HepG2 (cell line): ENCODE data around the gene CDK2AP2. TPM values are rescaled to one million over a fixed set of nuclear protein-coding genes. Genes with fewer than 3 reads are reported as not detected.

Experiments
- BRCA1 ChIP-seq: sonication (generic); formaldehyde crosslinking; IDR thresholded peaks from 2 replicates; pipeline ENCODE4 v1.4.0; 2020; ENCODE audit warnings: missing genetic modification reagents
- EED ChIP-seq: sonication (generic); formaldehyde crosslinking; IDR thresholded peaks from 2 replicates; pipeline ENCODE4 v1.5.0; 2020; ENCODE audit warnings: mild to moderate bottlenecking, missing genetic modification reagents
- FOXA1 ChIP-seq, 2 experiments: fragments of 450-650 bp in 1 of 2; sonication (generic) in 1 of 2; formaldehyde crosslinking in 1 of 2; IDR thresholded peaks; 2 replicates each; pipeline versions ENCODE4 v1.4.0 to v1.6.1; 2016 to 2020; ENCODE audit warnings: missing genetic modification reagents in 1 of 2
- HMGA1 ChIP-seq: sonication (generic); formaldehyde crosslinking; conservative IDR thresholded peaks from 2 replicates; pipeline ENCODE4 v1.4.0; 2020; ENCODE audit warnings: missing genetic modification reagents
- KLF6 ChIP-seq: IDR thresholded peaks from 2 replicates; pipeline ENCODE4 v1.8.0; 2016; ENCODE audit warnings: missing biosample characterization, missing genetic modification reagents
- RBM39 ChIP-seq: fragments of 200-400 bp; formaldehyde crosslinking; IDR thresholded peaks from one replicate; pipeline ENCODE4 v1.6.1; 2018; ENCODE audit warnings: antibody characterized with exemption, mild to moderate bottlenecking, low read depth, low read length; ENCODE audit not compliant: poor library complexity, severe bottlenecking
- SPEN ChIP-seq: sonication (generic); formaldehyde crosslinking; IDR thresholded peaks from 2 replicates; pipeline ENCODE4 v1.5.1; 2020; ENCODE audit warnings: low read depth, mild to moderate bottlenecking, missing genetic modification reagents
- SRY ChIP-seq: sonication (generic); formaldehyde crosslinking; IDR thresholded peaks from 2 replicates; pipeline ENCODE4 v1.8.0; 2022; ENCODE audit warnings: mild to moderate bottlenecking, missing genetic modification reagents
- ZFX ChIP-seq: sonication (generic); formaldehyde crosslinking; IDR thresholded peaks from 2 replicates; pipeline ENCODE4 v1.4.0; 2020; ENCODE audit warnings: mild to moderate bottlenecking, low read depth, missing genetic modification reagents, moderate library complexity
- ZNF205 ChIP-seq: IDR thresholded peaks from 2 replicates; pipeline ENCODE4 v1.6.1; 2018; ENCODE audit warnings: missing biosample characterization, missing genetic modification reagents
- ZNF451 ChIP-seq: sonication (generic); formaldehyde crosslinking; IDR thresholded peaks from 2 replicates; pipeline ENCODE4 v1.5.0; 2020; ENCODE audit warnings: mild to moderate bottlenecking, missing genetic modification reagents
- ZNF598 ChIP-seq: sonication (generic); formaldehyde crosslinking; IDR thresholded peaks from 2 replicates; pipeline ENCODE4 v1.5.1; 2020; ENCODE audit warnings: mild to moderate bottlenecking, missing genetic modification reagents, borderline replicate concordance
- ZNF660 ChIP-seq: sonication (generic); formaldehyde crosslinking; IDR thresholded peaks from 2 replicates; pipeline ENCODE4 v1.5.1; 2020; ENCODE audit warnings: mild to moderate bottlenecking, low read depth, missing genetic modification reagents, borderline replicate concordance
- ZNF720 ChIP-seq: sonication (generic); formaldehyde crosslinking; IDR thresholded peaks from 2 replicates; pipeline ENCODE4 v1.4.0; 2020; ENCODE audit warnings: missing genetic modification reagents
- ZNF790 ChIP-seq: sonication (generic); formaldehyde crosslinking; IDR thresholded peaks from 2 replicates; pipeline ENCODE4 v1.8.0; 2022; ENCODE audit warnings: missing genetic modification reagents, mild to moderate bottlenecking, borderline replicate concordance
- ZNF83 ChIP-seq: sonication (generic); formaldehyde crosslinking; IDR thresholded peaks from 2 replicates; pipeline ENCODE4 v1.4.0; 2020; ENCODE audit warnings: missing genetic modification reagents, mild to moderate bottlenecking, borderline replicate concordance
- polyA plus RNA-seq, 8 experiments: library from polyadenylated mRNA; depleted of rRNA in 3 of 8; stranded (reverse) in 7 of 8; unstranded in 1 of 8; fragments of >200 nt; fragmentation: Illumina TruSeq in 4 of 8; extraction: Trizol in 4 of 8; gene quantifications; 2 replicates each; pipeline versions ENCODE4 v1.2.1 to v1.2.3, GENCODE V29; 2011 to 2016; ENCODE audit warnings: low read depth in 4 of 8, missing spikeins in 1 of 8, mixed read lengths in 1 of 8; ENCODE audit not compliant: insufficient read depth in 1 of 8
- total RNA-seq, 5 experiments: library from RNA; depleted of rRNA; stranded (reverse); fragments of >200 nt; fragmentation: Illumina TruSeq; extraction: Trizol; gene quantifications; 2 replicates each; pipeline ENCODE4 v1.2.3, GENCODE V29; 2016; ENCODE audit warnings: low read depth in 1 of 5
- TF ChIP-seq, protein P1 (sequence below): sonication (generic); formaldehyde crosslinking; IDR thresholded peaks from 2 replicates; pipeline ENCODE4 v1.5.0; 2020; ENCODE audit warnings: mild to moderate bottlenecking, low read depth, missing genetic modification reagents, borderline replicate concordance
- TF ChIP-seq, protein P2 (sequence below): sonication (generic); formaldehyde crosslinking; IDR thresholded peaks from 2 replicates; pipeline ENCODE4 v1.4.0; 2020; ENCODE audit warnings: missing genetic modification reagents
- TF ChIP-seq, protein P3 (sequence below): sonication (generic); formaldehyde crosslinking; IDR thresholded peaks from 2 replicates; pipeline ENCODE4 v1.4.0; 2020; ENCODE audit warnings: mild to moderate bottlenecking, missing genetic modification reagents
- TF ChIP-seq, protein P4 (sequence below): sonication (generic); formaldehyde crosslinking; conservative IDR thresholded peaks from 2 replicates; pipeline ENCODE4 v1.8.0; 2022; ENCODE audit warnings: low read depth, missing genetic modification reagents
- TF ChIP-seq, protein P5 (sequence below): sonication (generic); formaldehyde crosslinking; IDR thresholded peaks from 2 replicates; pipeline ENCODE4 v1.8.1; 2022; ENCODE audit warnings: mild to moderate bottlenecking, missing genetic modification reagents

Gene CDK2AP2
- total and polyA plus RNA-seq, 2 of the 13 experiments (the other 11 are each of a cell fraction or from before 2014, with no cell fraction given): 15.0 to 23.2 TPM

DNA sequence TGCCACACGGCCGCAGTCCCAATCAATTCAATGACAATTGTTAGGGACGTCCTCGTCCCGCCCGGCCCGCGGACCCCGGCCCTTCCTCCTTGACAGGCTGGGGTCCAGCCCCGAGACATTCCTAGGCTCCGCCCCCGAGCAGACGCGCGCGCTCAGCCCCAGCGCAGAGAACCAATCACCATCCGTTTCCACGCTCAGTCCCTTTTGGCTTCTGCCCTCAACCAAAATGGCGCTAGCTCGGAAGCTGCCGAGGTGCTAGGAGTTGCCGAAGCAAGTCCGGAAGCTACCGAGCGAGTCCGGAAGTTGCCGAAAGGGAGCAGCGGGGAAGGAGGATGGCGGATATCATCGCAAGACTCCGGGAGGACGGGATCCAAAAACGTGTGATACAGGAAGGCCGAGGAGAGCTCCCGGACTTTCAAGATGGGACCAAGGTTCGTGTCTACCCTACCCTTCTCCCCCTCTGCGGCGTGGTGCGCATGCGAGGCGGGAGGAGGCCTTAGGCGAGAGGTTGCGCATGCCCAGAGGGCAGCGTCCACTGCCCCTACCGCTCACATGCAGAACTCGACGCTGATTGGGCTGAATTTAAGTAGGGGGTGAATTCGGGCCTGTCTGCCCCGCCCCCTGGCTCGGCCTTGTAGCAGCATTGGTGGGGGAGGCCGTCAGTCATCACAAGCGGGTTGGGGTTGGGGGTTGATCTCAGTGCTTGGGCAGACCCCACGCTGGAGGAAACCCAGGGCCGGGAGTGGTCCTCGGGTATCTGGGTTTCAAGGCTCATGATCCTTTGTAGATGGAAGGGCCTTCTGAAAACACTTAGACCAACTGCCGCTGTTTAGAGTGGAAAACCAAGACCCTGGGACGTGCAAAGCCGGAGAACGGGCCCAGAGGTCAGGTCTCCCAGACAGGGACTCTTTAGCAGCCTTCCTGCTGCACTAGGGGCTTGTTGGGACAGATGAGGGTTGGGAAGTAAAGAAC lies 24.8 kb downstream of the CDK2AP2 start, which contains the start of gene AIP (continued):
- TF ChIP-seq, protein P1, sequence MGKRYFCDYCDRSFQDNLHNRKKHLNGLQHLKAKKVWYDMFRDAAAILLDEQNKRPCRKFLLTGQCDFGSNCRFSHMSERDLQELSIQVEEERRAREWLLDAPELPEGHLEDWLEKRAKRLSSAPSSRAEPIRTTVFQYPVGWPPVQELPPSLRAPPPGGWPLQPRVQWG (CRISPR knock-in tag): no peak
- TF ChIP-seq ZNF660: peak; percentile 86; the same call in 1 of the 2 replicates
- peak; percentile 98 for TF ChIP-seq KLF6 (CRISPR knock-in tag)
- TF ChIP-seq, protein P2, sequence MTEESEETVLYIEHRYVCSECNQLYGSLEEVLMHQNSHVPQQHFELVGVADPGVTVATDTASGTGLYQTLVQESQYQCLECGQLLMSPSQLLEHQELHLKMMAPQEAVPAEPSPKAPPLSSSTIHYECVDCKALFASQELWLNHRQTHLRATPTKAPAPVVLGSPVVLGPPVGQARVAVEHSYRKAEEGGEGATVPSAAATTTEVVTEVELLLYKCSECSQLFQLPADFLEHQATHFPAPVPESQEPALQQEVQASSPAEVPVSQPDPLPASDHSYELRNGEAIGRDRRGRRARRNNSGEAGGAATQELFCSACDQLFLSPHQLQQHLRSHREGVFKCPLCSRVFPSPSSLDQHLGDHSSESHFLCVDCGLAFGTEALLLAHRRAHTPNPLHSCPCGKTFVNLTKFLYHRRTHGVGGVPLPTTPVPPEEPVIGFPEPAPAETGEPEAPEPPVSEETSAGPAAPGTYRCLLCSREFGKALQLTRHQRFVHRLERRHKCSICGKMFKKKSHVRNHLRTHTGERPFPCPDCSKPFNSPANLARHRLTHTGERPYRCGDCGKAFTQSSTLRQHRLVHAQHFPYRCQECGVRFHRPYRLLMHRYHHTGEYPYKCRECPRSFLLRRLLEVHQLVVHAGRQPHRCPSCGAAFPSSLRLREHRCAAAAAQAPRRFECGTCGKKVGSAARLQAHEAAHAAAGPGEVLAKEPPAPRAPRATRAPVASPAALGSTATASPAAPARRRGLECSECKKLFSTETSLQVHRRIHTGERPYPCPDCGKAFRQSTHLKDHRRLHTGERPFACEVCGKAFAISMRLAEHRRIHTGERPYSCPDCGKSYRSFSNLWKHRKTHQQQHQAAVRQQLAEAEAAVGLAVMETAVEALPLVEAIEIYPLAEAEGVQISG (CRISPR knock-in tag): peak; percentile 86
- TF ChIP-seq EED (CRISPR knock-in tag): peak; percentile 82
- peak; percentile 94; the same call in 1 of the 2 replicates for TF ChIP-seq BRCA1 (CRISPR knock-in tag)
- peak; percentile 96 for TF ChIP-seq ZNF790 (CRISPR knock-in tag)
- TF ChIP-seq HMGA1 (CRISPR knock-in tag): no peak
- no peak; the same call in 1 of the 2 replicates for TF ChIP-seq ZNF720 (CRISPR knock-in tag)
- peak; percentile 60 for TF ChIP-seq RBM39
- peak; percentile 98 for TF ChIP-seq SRY (CRISPR knock-in tag)
- TF ChIP-seq ZNF83: peak; percentile 39; the same call in 1 of the 2 replicates
- TF ChIP-seq, protein P3, sequence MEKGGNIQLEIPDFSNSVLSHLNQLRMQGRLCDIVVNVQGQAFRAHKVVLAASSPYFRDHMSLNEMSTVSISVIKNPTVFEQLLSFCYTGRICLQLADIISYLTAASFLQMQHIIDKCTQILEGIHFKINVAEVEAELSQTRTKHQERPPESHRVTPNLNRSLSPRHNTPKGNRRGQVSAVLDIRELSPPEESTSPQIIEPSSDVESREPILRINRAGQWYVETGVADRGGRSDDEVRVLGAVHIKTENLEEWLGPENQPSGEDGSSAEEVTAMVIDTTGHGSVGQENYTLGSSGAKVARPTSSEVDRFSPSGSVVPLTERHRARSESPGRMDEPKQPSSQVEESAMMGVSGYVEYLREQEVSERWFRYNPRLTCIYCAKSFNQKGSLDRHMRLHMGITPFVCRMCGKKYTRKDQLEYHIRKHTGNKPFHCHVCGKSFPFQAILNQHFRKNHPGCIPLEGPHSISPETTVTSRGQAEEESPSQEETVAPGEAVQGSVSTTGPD (CRISPR knock-in tag): 0 out of 2 replicates have a peak, but pooled peaks have one; percentile 45
- TF ChIP-seq, protein P4, sequence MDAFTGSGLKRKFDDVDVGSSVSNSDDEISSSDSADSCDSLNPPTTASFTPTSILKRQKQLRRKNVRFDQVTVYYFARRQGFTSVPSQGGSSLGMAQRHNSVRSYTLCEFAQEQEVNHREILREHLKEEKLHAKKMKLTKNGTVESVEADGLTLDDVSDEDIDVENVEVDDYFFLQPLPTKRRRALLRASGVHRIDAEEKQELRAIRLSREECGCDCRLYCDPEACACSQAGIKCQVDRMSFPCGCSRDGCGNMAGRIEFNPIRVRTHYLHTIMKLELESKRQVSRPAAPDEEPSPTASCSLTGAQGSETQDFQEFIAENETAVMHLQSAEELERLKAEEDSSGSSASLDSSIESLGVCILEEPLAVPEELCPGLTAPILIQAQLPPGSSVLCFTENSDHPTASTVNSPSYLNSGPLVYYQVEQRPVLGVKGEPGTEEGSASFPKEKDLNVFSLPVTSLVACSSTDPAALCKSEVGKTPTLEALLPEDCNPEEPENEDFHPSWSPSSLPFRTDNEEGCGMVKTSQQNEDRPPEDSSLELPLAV (CRISPR knock-in tag): no peak
- peak; percentile 79 for TF ChIP-seq ZNF205 (CRISPR knock-in tag)
- TF ChIP-seq, protein P5, sequence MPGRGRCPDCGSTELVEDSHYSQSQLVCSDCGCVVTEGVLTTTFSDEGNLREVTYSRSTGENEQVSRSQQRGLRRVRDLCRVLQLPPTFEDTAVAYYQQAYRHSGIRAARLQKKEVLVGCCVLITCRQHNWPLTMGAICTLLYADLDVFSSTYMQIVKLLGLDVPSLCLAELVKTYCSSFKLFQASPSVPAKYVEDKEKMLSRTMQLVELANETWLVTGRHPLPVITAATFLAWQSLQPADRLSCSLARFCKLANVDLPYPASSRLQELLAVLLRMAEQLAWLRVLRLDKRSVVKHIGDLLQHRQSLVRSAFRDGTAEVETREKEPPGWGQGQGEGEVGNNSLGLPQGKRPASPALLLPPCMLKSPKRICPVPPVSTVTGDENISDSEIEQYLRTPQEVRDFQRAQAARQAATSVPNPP (CRISPR knock-in tag): peak; percentile 97
- TF ChIP-seq ZNF598 (CRISPR knock-in tag): peak; percentile 86
- TF ChIP-seq SPEN: peak; percentile 90
- TF ChIP-seq FOXA1 (IDR thresholded peaks at IDR 0.05): no peak
- TF ChIP-seq FOXA1 (CRISPR knock-in tag; IDR thresholded peaks at IDR 0.05): 0 out of 2 replicates have a peak, but pooled peaks have one; percentile 20
- TF ChIP-seq ZFX (CRISPR knock-in tag): peak; percentile 88
- peak; percentile 95 for TF ChIP-seq ZNF451 (CRISPR knock-in tag)
